Heart left ventricle (tissue), 13 donors: ENCODE data around the gene NBPF1.

Experiments used
- CTCF ChIP-seq, 12 donors: fragments of 200-600 bp; sonication (generic) in 4 of 12; IDR thresholded peaks; one replicate each; pipeline versions ENCODE4 v1.5.0 to v1.8.0; 2018 to 2022; ENCODE audit warnings: antibody characterized with exemption in 12 of 12, mild to moderate bottlenecking in 5 of 12
- POLR2A ChIP-seq, 2 donors: fragments of 450-650 bp; IDR thresholded peaks; one replicate each; pipeline ENCODE4 v1.6.1; 2017; ENCODE audit warnings: antibody characterized with exemption in 2 of 2, mild to moderate bottlenecking in 2 of 2, moderate library complexity in 2 of 2
- donor health status: ischemic (EF 13 %, LVEDD 7.1; RV severe dilation, severe dysfunction).
- donor health status: DM: no; HTN: yes; CAD: no.
- donor health status: DM: no; HTN: no; CAD: no.
- donor health status: ischemic (EF 25% LVEDD 6.9; RV normal size, moderate dysfunction).
- donor health status: ischemic (EF 25% LVEDD 5.7; RV mildly dilated, moderate dysfunction).
- donor health status: ischemic (EF 35%, LVEDD 5.7; RV mildly dilated, moderate dysfunction).
- donor health status: nonischemic (EF 11% LVEDD 7.7; RV severe dilation, severe dysfunction).
- donor health status: DM: yes; HTN: yes; CAD: no.
- donor health status: PGD.
- donor health status: ischemic (EF 29% LVEDD 5.4; RV normal size, mild dysfunction).
- donor health status: nonischemic (EF 23%, LVEDD 6.1; RV moderate dilation, normal function).

- TF ChIP-seq CTCF (IDR thresholded peaks at IDR 0.05) (no peak), POLR2A (IDR thresholded peaks at IDR 0.05) (no peak)
Observed at GRCh38 chr1:16614361-16615252, 1.2 kb upstream of the NBPF1 start.
